ENCODE measurements around the gene NT5C3A. TPM values are rescaled to one million over a fixed set of nuclear protein-coding genes. Genes with fewer than 3 reads are reported as not detected.

Gene NT5C3A
- total and polyA plus RNA-seq, 9 of the 15 experiments (the other 6 are each of a cell fraction or from before 2014, with no cell fraction given), result 18.6 to 60.1 (median 40.0) TPM

DNA sequence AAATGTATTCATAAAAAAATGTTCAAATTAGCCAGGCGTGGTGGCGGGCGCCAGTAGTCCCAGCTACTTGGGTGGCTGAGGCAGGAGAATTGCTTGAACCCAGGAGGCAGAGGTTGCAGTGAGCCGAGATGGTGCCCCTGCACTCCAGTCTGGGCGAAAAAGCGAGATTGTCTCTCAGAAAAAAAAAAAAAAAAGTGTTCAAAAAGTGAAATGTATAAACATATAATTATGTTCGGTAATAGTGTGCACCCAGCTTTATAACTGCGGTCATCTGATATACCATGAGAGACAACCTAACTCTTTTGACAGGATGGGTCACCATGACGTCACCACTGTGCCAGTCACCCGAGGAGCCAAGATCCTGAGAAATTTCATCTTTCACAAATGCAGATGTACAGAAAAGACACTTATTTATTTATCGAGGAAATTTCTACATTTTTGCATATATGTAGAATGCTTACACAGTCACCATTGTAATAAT is 47.2 kb upstream of the NT5C3A start:
- intact Hi-C loops (cut with micrococcal nuclease) (no loop called here), in situ Hi-C loops (cut with MboI) (no loop called here)
- Histone ChIP-seq H3K27ac (ENCODE audit: extremely low read depth, low read depth, low read length) (no peak overlapping the region), H3K36me3 (ENCODE audit: control insufficient read depth, insufficient read depth, low read length) (peaks cover 8% of the 10 kb centered on the region; the same call in 2 of the 3 replicates), H3K9ac (ENCODE audit: insufficient read depth in 1 of 2, low read depth in 2 of 2, low read length in 2 of 2) (peak overlapping the region in 1 of 2 experiments; percentile 68; a peak in 3 of 4 replicates), H3K4me1 (replicated peaks in 1 of 2; ENCODE audit: control insufficient read depth in 2 of 2, insufficient read depth in 2 of 2, low read length in 2 of 2) (peaks cover 10 to 11% of the 10 kb centered on the region in 2 experiments; a peak in 4 of 5 replicates), H3K4me3 (peak overlapping the region; percentile 99), H3K79me2 (ENCODE audit: control insufficient read depth, insufficient read depth, low read length) (peaks cover 44% of the 10 kb centered on the region), H3K4me2 (ENCODE audit: insufficient read depth, low read length) (peak overlapping the region; percentile 88), H4K20me1 (replicated peaks; ENCODE audit: control insufficient read depth, insufficient read depth, low read length) (0 out of 2 replicates have a peak, but pooled peaks cover 11% of the 10 kb centered on the region), H3K27me3 (ENCODE audit: control insufficient read depth in 2 of 2, insufficient read depth in 2 of 2, low read length in 2 of 2) (no peaks in the 10 kb centered on the region; a peak in 1 of 5 replicates), H2AFZ (ENCODE audit: low read depth, low read length) (peak overlapping the region; percentile 76), H3K9me1 (ENCODE audit: control insufficient read depth, insufficient read depth, low read length) (no peaks in the 10 kb centered on the region), H3K9me3 (replicated peaks; ENCODE audit: control insufficient read depth, insufficient read depth, low read depth, low read length) (no peaks in the 10 kb centered on the region)
- no peak for FAIRE-seq
- POLR2A ChIA-PET, result interaction anchor here (0.8 kb wide), 1 partner anchor 13 kb away, joined by 3 read pairs; no protein-coding TSS in a partner anchor
- CTCF ChIA-PET (ENCODE audit: low intra/inter-chr PET ratio), result interaction anchor here (0.7 to 1.8 kb wide), 4 partner anchors 59 to 429 kb away, joined by 3 to 5 read pairs (median 4); no protein-coding TSS in a partner anchor
- no peak for DNase-seq (ENCODE audit: extremely low read depth in 1 of 4, low spot score in 3 of 4)
- no TSS peak for BruUV-seq (replicated peaks)
- 23% methylated on average over 11 of the region's 11 CpGs for WGBS (ENCODE audit: insufficient coverage, low coverage, missing lambda C conversion rate)
- no peak for ATAC-seq
- TF ChIP-seq HMGN3 (IDR thresholded peaks at IDR 0.05; ENCODE audit: borderline replicate concordance, extremely low read depth, insufficient read length, low read depth, low read length) (no peak), SUPT5H (IDR thresholded peaks at IDR 0.05) (no peak), TAF7 (tag; IDR thresholded peaks at IDR 0.05) (no peak), RBM34 (IDR thresholded peaks at IDR 0.05; ENCODE audit: borderline replicate concordance, insufficient read depth, low read length) (no peak), ATF3 (IDR thresholded peaks at IDR 0.05) (peak; percentile 88), ATF3 (CRISPR knock-in tag; conservative IDR thresholded peaks at IDR 0.05) (no peak), KAT7 (CRISPR knock-in tag; IDR thresholded peaks at IDR 0.05; ENCODE audit: borderline replicate concordance) (0 out of 2 replicates have a peak, but pooled peaks have one; percentile 30), CREM (IDR thresholded peaks at IDR 0.05; ENCODE audit: low read depth) (0 out of 2 replicates have a peak, but pooled peaks have one; percentile 16), CC2D1A (IDR thresholded peaks at IDR 0.05) (no peak), ZBTB5 (IDR thresholded peaks at IDR 0.05) (no peak), JUN (IDR thresholded peaks at IDR 0.05; ENCODE audit: borderline replicate concordance, low read depth, low read length) (0 out of 2 replicates have a peak, but pooled peaks have one; percentile 12), JUN (CRISPR knock-in tag; IDR thresholded peaks at IDR 0.05; ENCODE audit: borderline replicate concordance) (no peak), HMBOX1 (IDR thresholded peaks at IDR 0.05) (no peak), TCFL5 (CRISPR knock-in tag; conservative IDR thresholded peaks at IDR 0.05) (no peak), JUND (IDR thresholded peaks at IDR 0.05; ENCODE audit: borderline replicate concordance, low read depth, low read length) (peak; percentile 39; the same call in 1 of the 2 replicates), JUND (tag; IDR thresholded peaks at IDR 0.05; ENCODE audit: borderline replicate concordance, low read depth, low read length) (peak; percentile 22; the same call in 1 of the 3 replicates), ATF7 (IDR thresholded peaks at IDR 0.05) (peak; percentile 82), ZNF75A (CRISPR knock-in tag; IDR thresholded peaks at IDR 0.05) (no peak), ZBTB7A (IDR thresholded peaks at IDR 0.05; ENCODE audit: borderline replicate concordance, control insufficient read depth, low read depth, low read length) (no peak)
